Endothelial cell of umbilical vein (primary cell): ENCODE results near the gene FRZB. TPM values are rescaled to one million over a fixed set of nuclear protein-coding genes. Genes with fewer than 3 reads are reported as not detected.

Source experiments
- BruUV-seq: library from RNA; stranded (reverse); fragments of 400-500 nt; replicated peaks from 2 replicates; lab custom pipeline; 2021; lab: Mats Ljungman, UMichigan
- CTCF ChIA-PET: fragments of 300-600, 350-600 bp; sonication (Branson Sonifier 250); formaldehyde crosslinking; loops from one replicate; lab custom pipeline; 2021; ENCODE audit warnings: antibody characterized with exemption, inconsistent platforms; lab: Charles Lee
- POLR2A ChIA-PET: fragments of 300-600, 350-600 bp; sonication (Branson Sonifier 250); formaldehyde crosslinking; loops from one replicate; lab custom pipeline; 2021; ENCODE audit warnings: antibody characterized with exemption, inconsistent platforms; lab: Charles Lee
- DNase-seq: peaks from one replicate; pipeline ENCODE4 v3.0.0-alpha.2; 2011; ENCODE audit warnings: low read depth, low spot score
- FAIRE-seq: peaks from 2 replicates; lab custom pipeline; 2011; peaks lifted over from hg19 to GRCh38; lab: Jason Lieb, UNC
- H2AFZ ChIP-seq: 2 replicates; pipeline ENCODE4 v1.6.0; 2012; ENCODE audit warnings: low read depth, low read length, control low read depth, inconsistent platforms
- H3K27ac ChIP-seq: 2 replicates; pipeline ENCODE4 v1.5.1; 2011; ENCODE audit warnings: low read depth, mild to moderate bottlenecking, control low read depth, low read length, moderate library complexity; ENCODE audit not compliant: insufficient read depth
- H3K27me3 ChIP-seq, 2 experiments: 2 replicates each; pipeline versions ENCODE4 v1.6.0 to v1.6.1; 2011; ENCODE audit warnings: low read length in 2 of 2, mixed read lengths in 1 of 2; ENCODE audit not compliant: control insufficient read depth in 2 of 2, insufficient read depth in 2 of 2
- H3K36me3 ChIP-seq, 2 experiments: 2 replicates in 1 of 2; 3 replicates in 1 of 2; pipeline ENCODE4 v1.5.1; 2011; ENCODE audit warnings: low read length in 2 of 2, mild to moderate bottlenecking in 1 of 2, moderate library complexity in 1 of 2; ENCODE audit not compliant: control insufficient read depth in 2 of 2, insufficient read depth in 2 of 2; ENCODE audit errors: extremely low read depth in 1 of 2
- H3K4me1 ChIP-seq: 3 replicates; pipeline ENCODE4 v1.5.1; 2011; ENCODE audit warnings: mild to moderate bottlenecking, low read length; ENCODE audit not compliant: control insufficient read depth, insufficient read depth; ENCODE audit errors: extremely low read depth
- H3K4me2 ChIP-seq: 2 replicates; pipeline ENCODE4 v1.6.1; 2011; ENCODE audit warnings: low read length, control low read depth, mixed read lengths; ENCODE audit not compliant: insufficient read depth
- H3K4me3 ChIP-seq, 3 experiments: fragments of 200-600 bp in 1 of 3; sonication (generic), shearing (Covaris generic) in 1 of 3; replicated peaks in 1 of 3; 2 replicates each; pipeline ENCODE4 v1.5.1; 2011 to 2016; ENCODE audit warnings: control low read depth in 3 of 3, low read length in 3 of 3, mild to moderate bottlenecking in 2 of 3, inconsistent platforms in 1 of 3, low read depth in 1 of 3, moderate library complexity in 1 of 3; ENCODE audit not compliant: insufficient read depth in 1 of 3
- H3K79me2 ChIP-seq: 2 replicates; pipeline ENCODE4 v1.6.0; 2012; ENCODE audit warnings: low read length, inconsistent platforms; ENCODE audit not compliant: control insufficient read depth, insufficient read depth
- H3K9ac ChIP-seq: replicated peaks from 2 replicates; pipeline ENCODE3; 2011; ENCODE audit warnings: low read length, control low read depth; ENCODE audit not compliant: insufficient read depth; ENCODE audit errors: extremely low read depth
- H3K9me1 ChIP-seq: replicated peaks from 3 replicates; pipeline ENCODE4 v1.6.0; 2011; ENCODE audit warnings: mild to moderate bottlenecking, low read length; ENCODE audit not compliant: control insufficient read depth, insufficient read depth; ENCODE audit errors: extremely low read depth
- H3K9me3 ChIP-seq: replicated peaks from 2 replicates; pipeline ENCODE4 v1.5.1; 2012; ENCODE audit warnings: low read length, inconsistent platforms; ENCODE audit not compliant: control insufficient read depth, insufficient read depth
- H4K20me1 ChIP-seq: replicated peaks from 2 replicates; pipeline ENCODE3; 2011; ENCODE audit warnings: mild to moderate bottlenecking, low read length; ENCODE audit not compliant: control insufficient read depth, insufficient read depth; ENCODE audit errors: extremely low read depth
- EZH2 ChIP-seq: IDR thresholded peaks from 2 replicates; pipeline ENCODE4 v1.6.1; 2012; ENCODE audit warnings: borderline replicate concordance, low read depth, mild to moderate bottlenecking, moderate library complexity, low read length, inconsistent platforms; ENCODE audit not compliant: severe bottlenecking
- FOS ChIP-seq: IDR thresholded peaks from 2 replicates; pipeline ENCODE4 v1.6.1; 2011; ENCODE audit warnings: mild to moderate bottlenecking, low read length, moderate library complexity, borderline replicate concordance; ENCODE audit not compliant: insufficient read depth
- GATA2 ChIP-seq: IDR thresholded peaks from 2 replicates; pipeline ENCODE4 v1.7.0; 2011; ENCODE audit warnings: low read depth, mild to moderate bottlenecking, moderate library complexity, mixed read lengths, low read length; ENCODE audit not compliant: insufficient read length, insufficient read depth
- JUN ChIP-seq: IDR thresholded peaks from 2 replicates; pipeline ENCODE4 v1.6.1; 2011; ENCODE audit warnings: borderline replicate concordance, low read depth; ENCODE audit not compliant: insufficient read length, insufficient read depth
- MYC ChIP-seq: IDR thresholded peaks from one replicate; pipeline ENCODE4 v1.6.1; 2011; ENCODE audit warnings: mild to moderate bottlenecking, low read depth, low read length
- POLR2A ChIP-seq: IDR thresholded peaks from 2 replicates; pipeline ENCODE4 v1.6.1; 2012; ENCODE audit warnings: low read depth, mild to moderate bottlenecking, control low read depth, low read length
- dilution Hi-C: fragments of 300-500 bp; cut with MboI; formaldehyde crosslinking; loops from one replicate; pipeline ENCODE4 v1.15.0; 2019; ENCODE audit warnings: low sequenced_read_pairs; ENCODE audit not compliant: extremely low pct_ligation_motif_present
- intact Hi-C: fragments of 100-400 bp; cut with micrococcal nuclease; formaldehyde crosslinking; loops from one replicate; pipeline ENCODE4 v1.10.0; 2022
- polyA plus RNA-seq, 4 experiments: library from polyadenylated mRNA; depleted of rRNA in 3 of 4; stranded (reverse) in 3 of 4; unstranded in 1 of 4; fragments of >200 nt; gene quantifications; 2 replicates each; pipeline versions ENCODE4 v1.2.1 to v1.2.3, GENCODE V29; 2011 to 2012; ENCODE audit warnings: missing spikeins in 1 of 4
- total RNA-seq: library from RNA; stranded (reverse); gene quantifications from 2 replicates; pipeline ENCODE4 v1.2.3, GENCODE V29; 2021
- TF ChIP-seq, protein P1 (sequence below): IDR thresholded peaks from 2 replicates; pipeline ENCODE4 v1.6.1; 2011; ENCODE audit not compliant: insufficient read depth, insufficient read length

Gene FRZB
- total and polyA plus RNA-seq, 2 donors (not counting 3 experiments of a cell fraction or from before 2014, with no cell fraction given): 0.04 TPM; not detected in 1

DNA sequence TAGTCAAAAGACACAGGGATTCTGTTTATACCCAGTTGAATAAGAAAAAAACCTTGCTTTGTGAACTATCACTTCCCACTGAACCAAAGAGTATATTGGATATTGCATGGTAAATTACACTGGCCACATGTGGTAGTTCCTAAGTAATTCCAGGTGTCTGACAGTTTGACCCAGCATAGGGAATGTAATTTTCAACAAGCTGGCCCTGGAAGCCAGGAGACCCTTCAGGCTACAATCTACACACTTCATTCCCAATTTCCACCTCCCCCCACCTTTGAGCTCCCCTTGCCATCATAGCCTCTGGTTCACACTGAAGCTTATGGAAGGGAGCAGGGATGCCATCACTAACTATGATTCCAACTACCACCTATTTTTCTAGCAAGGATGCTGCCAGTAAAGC, 2.8 kb downstream of the FRZB start:
- POLR2A ChIA-PET: no interaction called here
- intact Hi-C loops: no loop called here

DNA sequence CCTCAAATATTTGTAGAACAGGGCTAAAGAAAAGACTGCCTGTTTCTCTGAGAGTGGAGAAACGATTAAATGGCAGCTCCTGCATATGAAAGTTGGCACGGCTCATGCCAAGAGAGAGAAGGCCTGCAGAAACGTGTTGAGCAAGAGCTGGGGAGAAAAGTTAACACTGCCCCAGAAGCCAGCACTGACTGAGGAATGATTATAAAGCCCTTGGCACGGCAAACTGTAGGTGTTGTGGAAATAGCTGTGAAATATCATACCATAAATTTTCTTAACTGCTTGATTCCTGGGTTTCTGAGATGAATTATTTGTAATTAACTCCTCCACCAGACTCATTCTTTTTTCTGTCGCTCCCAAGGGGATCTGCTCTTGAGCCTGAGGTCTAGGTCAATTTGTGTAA, 4.3 kb downstream of the FRZB start:
- FAIRE-seq (no peak), DNase-seq (no peak)
- no peaks in the 10 kb centered on the region for H3K79me2 ChIP-seq
- no peak overlapping the region for H3K27ac ChIP-seq
- no peaks in the 10 kb centered on the region for H3K36me3 ChIP-seq
- H3K27me3 ChIP-seq: peaks cover 8 to 13% of the 10 kb centered on the region in 2 experiments
- intact Hi-C loops (no loop called here), dilution Hi-C loops (no loop called here)
- H3K9ac ChIP-seq: no peak overlapping the region
- CTCF ChIA-PET: no interaction called here
- POLR2A ChIA-PET: no interaction called here
- peaks cover 8% of the 10 kb centered on the region for H3K4me1 ChIP-seq
- no TSS peak for BruUV-seq
- H3K9me3 ChIP-seq: no peaks in the 10 kb centered on the region
- H2AFZ ChIP-seq: no peak overlapping the region
- TF ChIP-seq GATA2 (no peak), MYC (no peak), JUN (no peak), EZH2 (no peak), POLR2A (no peak), FOS (no peak)
- TF ChIP-seq, protein P1, sequence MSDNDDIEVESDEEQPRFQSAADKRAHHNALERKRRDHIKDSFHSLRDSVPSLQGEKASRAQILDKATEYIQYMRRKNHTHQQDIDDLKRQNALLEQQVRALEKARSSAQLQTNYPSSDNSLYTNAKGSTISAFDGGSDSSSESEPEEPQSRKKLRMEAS: no peak
- no peaks in the 10 kb centered on the region for H4K20me1 ChIP-seq
- H3K9me1 ChIP-seq: no peaks in the 10 kb centered on the region
- H3K4me2 ChIP-seq: no peak overlapping the region
- no peak overlapping the region for H3K4me3 ChIP-seq

More for the DNA sequence above, 2.8 kb downstream of the FRZB start:
- peaks cover 8 to 13% of the 10 kb centered on the region in 2 experiments for H3K27me3 ChIP-seq
- H3K9me3 ChIP-seq: no peaks in the 10 kb centered on the region
- peaks cover 11% of the 10 kb centered on the region for H3K4me1 ChIP-seq
- H3K4me2 ChIP-seq: no peak overlapping the region
- H4K20me1 ChIP-seq: no peaks in the 10 kb centered on the region
- no peak overlapping the region for H3K4me3 ChIP-seq
- H3K27ac ChIP-seq: no peak overlapping the region
- no peaks in the 10 kb centered on the region for H3K79me2 ChIP-seq
- H3K9me1 ChIP-seq: no peaks in the 10 kb centered on the region
- no peak overlapping the region for H2AFZ ChIP-seq
- BruUV-seq: no TSS peak
- DNase-seq (no peak), FAIRE-seq (no peak)
- dilution Hi-C loops: no loop called here
- H3K9ac ChIP-seq: no peak overlapping the region
- CTCF ChIA-PET: interaction anchor here (1.0 kb wide), 1 partner anchor 19 kb away, joined by 3 read pairs; no protein-coding TSS in a partner anchor
- TF ChIP-seq FOS (no peak), POLR2A (no peak), JUN (no peak), EZH2 (no peak)
- no peaks in the 10 kb centered on the region for H3K36me3 ChIP-seq
